NCI-H2171 (cell line): ENCODE measurements around the gene GOPC.
A peak's percentile ranks its signal among the peaks of the same experiment; 100 is the strongest.
"Not testable (repeated sequence)": the region's sequence is repeated elsewhere in the genome, so short reads cannot be mapped to it uniquely, and the experiment has no call there.

Source experiments
- DNase-seq: peaks from one replicate; lab custom pipeline; 2025; lab: John Stamatoyannopoulos, UW

GOPC gene

GRCh38 chr6:117602151-117602898 lies at the start of gene GOPC:
GOPC (minus strand) TSS chr6:117602511; CDS start chr6:117602288, 223 bp downstream.
- peak; percentile 95 for DNase-seq

GRCh38 chr6:117651984-117652383 lies 49.7 kb upstream of the GOPC start:
- DNase-seq = not testable (repeated sequence)

- no peak for DNase-seq
Observed at GRCh38 chr6:117642976-117643375, 40.7 kb upstream of the GOPC start.

- DNase-seq = no peak
Observed at GRCh38 chr6:117637770-117638169, 35.5 kb upstream of the GOPC start.

GRCh38 chr6:117629119-117629660 lies 26.9 kb upstream of the GOPC start:
- no peak for DNase-seq

GRCh38 chr6:117627533-117627932 lies 25.2 kb upstream of the GOPC start:
- DNase-seq = no peak

- DNase-seq = no peak
Observed at GRCh38 chr6:117624869-117625481, 22.7 kb upstream of the GOPC start.

GRCh38 chr6:117619178-117619577 lies 16.9 kb upstream of the GOPC start:
- DNase-seq = no peak

- no peak for DNase-seq
Observed at GRCh38 chr6:117617210-117618035, 15.1 kb upstream of the GOPC start.

GRCh38 chr6:117616391-117617209 lies 14.3 kb upstream of the GOPC start:
- DNase-seq = no peak

GRCh38 chr6:117615750-117616390 lies 13.6 kb upstream of the GOPC start:
- no peak for DNase-seq

GRCh38 chr6:117613920-117614560 lies 11.7 kb upstream of the GOPC start:
- DNase-seq = no peak

- DNase-seq = no peak
Observed at GRCh38 chr6:117607511-117607910, 5.2 kb upstream of the GOPC start.

GRCh38 chr6:117605169-117605826 lies 3.0 kb upstream of the GOPC start:
- DNase-seq = peak; percentile 56

GRCh38 chr6:117603821-117604220 lies 1.5 kb upstream of the GOPC start:
- DNase-seq = no peak

GRCh38 chr6:117602899-117603588 lies 733 bp upstream of the GOPC start:
- no peak for DNase-seq

GRCh38 chr6:117601811-117602150 lies 530 bp downstream of the GOPC start:
- DNase-seq = no peak

GRCh38 chr6:117600008-117600743 lies 2.1 kb downstream of the GOPC start:
- no peak for DNase-seq

GRCh38 chr6:117597755-117598154 lies 4.6 kb downstream of the GOPC start:
- DNase-seq = no peak
